Astrocyte (in vitro differentiated cells and primary cell): ENCODE results near the gene LIN52.
"Not testable (repeated sequence)": the region's sequence is repeated elsewhere in the genome, so short reads cannot be mapped to it uniquely, and the experiment has no call there.

Source experiments
- CTCF ChIP-seq: IDR thresholded peaks from 2 replicates; pipeline ENCODE4 v1.5.1; 2011; ENCODE audit warnings: low read depth, mild to moderate bottlenecking, inconsistent platforms, low read length, moderate library complexity; ENCODE audit not compliant: insufficient read depth
- EZH2 ChIP-seq: IDR thresholded peaks from 2 replicates; pipeline ENCODE4 v1.6.1; 2012; ENCODE audit warnings: mild to moderate bottlenecking, low read length, inconsistent platforms; ENCODE audit not compliant: insufficient read depth

GRCh38 chr14:74111395-74112216 is 26.9 kb downstream of the LIN52 start:
- TF ChIP-seq EZH2 = not testable (repeated sequence)
- peak; percentile 56 for TF ChIP-seq CTCF
